Heart left ventricle (tissue), 13 donors: Measurements from ENCODE around the gene NFIA.

ENCODE experiments used
- POLR2A ChIP-seq, 2 donors: fragments of 450-650 bp; IDR thresholded peaks; one replicate each; pipeline ENCODE4 v1.6.1; 2017; ENCODE audit warnings: antibody characterized with exemption in 2 of 2, mild to moderate bottlenecking in 2 of 2, moderate library complexity in 2 of 2
- TF ChIP-seq, protein P1 (sequence below), 12 donors: fragments of 200-600 bp; sonication (generic) in 4 of 12; IDR thresholded peaks; one replicate each; pipeline versions ENCODE4 v1.5.0 to v1.8.0; 2018 to 2022; ENCODE audit warnings: antibody characterized with exemption in 12 of 12, mild to moderate bottlenecking in 5 of 12
- donor health status: ischemic (EF 13 %, LVEDD 7.1; RV severe dilation, severe dysfunction).
- donor health status: DM: no; HTN: yes; CAD: no.
- donor health status: DM: no; HTN: no; CAD: no.
- donor health status: ischemic (EF 25% LVEDD 6.9; RV normal size, moderate dysfunction).
- donor health status: ischemic (EF 25% LVEDD 5.7; RV mildly dilated, moderate dysfunction).
- donor health status: ischemic (EF 35%, LVEDD 5.7; RV mildly dilated, moderate dysfunction).
- donor health status: nonischemic (EF 11% LVEDD 7.7; RV severe dilation, severe dysfunction).
- donor health status: DM: yes; HTN: yes; CAD: no.
- donor health status: PGD.
- donor health status: ischemic (EF 29% LVEDD 5.4; RV normal size, mild dysfunction).
- donor health status: nonischemic (EF 23%, LVEDD 6.1; RV moderate dilation, normal function).

DNA sequence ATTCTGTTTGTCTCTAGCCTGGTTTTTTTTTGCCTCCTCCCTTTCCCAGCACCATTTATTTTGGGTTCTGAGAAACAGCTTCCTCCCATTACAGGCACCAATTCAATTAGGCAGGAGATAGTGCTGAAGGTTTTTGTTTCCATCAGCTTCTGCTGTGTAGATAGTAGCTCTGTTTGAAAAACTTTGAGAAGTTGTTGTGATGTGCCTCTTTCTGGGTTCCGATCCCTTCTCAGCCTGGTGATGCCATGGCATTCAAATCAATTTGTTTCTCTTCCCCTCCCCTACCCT is 109.0 kb downstream of the NFIA start:
- TF ChIP-seq, protein P1, sequence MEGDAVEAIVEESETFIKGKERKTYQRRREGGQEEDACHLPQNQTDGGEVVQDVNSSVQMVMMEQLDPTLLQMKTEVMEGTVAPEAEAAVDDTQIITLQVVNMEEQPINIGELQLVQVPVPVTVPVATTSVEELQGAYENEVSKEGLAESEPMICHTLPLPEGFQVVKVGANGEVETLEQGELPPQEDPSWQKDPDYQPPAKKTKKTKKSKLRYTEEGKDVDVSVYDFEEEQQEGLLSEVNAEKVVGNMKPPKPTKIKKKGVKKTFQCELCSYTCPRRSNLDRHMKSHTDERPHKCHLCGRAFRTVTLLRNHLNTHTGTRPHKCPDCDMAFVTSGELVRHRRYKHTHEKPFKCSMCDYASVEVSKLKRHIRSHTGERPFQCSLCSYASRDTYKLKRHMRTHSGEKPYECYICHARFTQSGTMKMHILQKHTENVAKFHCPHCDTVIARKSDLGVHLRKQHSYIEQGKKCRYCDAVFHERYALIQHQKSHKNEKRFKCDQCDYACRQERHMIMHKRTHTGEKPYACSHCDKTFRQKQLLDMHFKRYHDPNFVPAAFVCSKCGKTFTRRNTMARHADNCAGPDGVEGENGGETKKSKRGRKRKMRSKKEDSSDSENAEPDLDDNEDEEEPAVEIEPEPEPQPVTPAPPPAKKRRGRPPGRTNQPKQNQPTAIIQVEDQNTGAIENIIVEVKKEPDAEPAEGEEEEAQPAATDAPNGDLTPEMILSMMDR (IDR thresholded peaks at IDR 0.05): no peak
- no peak for TF ChIP-seq POLR2A (IDR thresholded peaks at IDR 0.05)
